Aorta (tissue), 5 donors: Measurements from ENCODE around the gene HS3ST4. TPM values are rescaled to one million over a fixed set of nuclear protein-coding genes. Genes with fewer than 3 reads are reported as not detected.

Experiments used
- ATAC-seq: fragments of 200-7000 bp; cut with Tn5 transposase; one replicate; pipeline ENCODE4 v1.9.1; 2022; ENCODE audit warnings: moderate library complexity; ENCODE audit not compliant: low FRiP score
- DNase-seq, 2 donors: peaks; one replicate each; pipeline ENCODE4 v3.0.0-alpha.2; 2020
- H3K27ac ChIP-seq, 2 donors: one replicate each; pipeline ENCODE4 v1.5.1; 2013; ENCODE audit warnings: low read length in 2 of 2, mild to moderate bottlenecking in 2 of 2, moderate library complexity in 2 of 2, control low read depth in 1 of 2, inconsistent platforms in 1 of 2, low read depth in 1 of 2
- H3K27me3 ChIP-seq, 2 donors: one replicate each; pipeline ENCODE4 v1.6.1; 2013; ENCODE audit warnings: control low read depth in 1 of 2, low read length in 1 of 2, mild to moderate bottlenecking in 1 of 2, moderate library complexity in 1 of 2; ENCODE audit not compliant: insufficient read depth in 2 of 2, control insufficient read depth in 1 of 2
- H3K36me3 ChIP-seq, 2 donors: one replicate each; pipeline ENCODE4 v1.6.1; 2013; ENCODE audit warnings: control low read depth in 1 of 2, low read length in 1 of 2, mild to moderate bottlenecking in 1 of 2; ENCODE audit not compliant: insufficient read depth in 2 of 2, control insufficient read depth in 1 of 2
- H3K4me1 ChIP-seq, 2 donors: one replicate each; pipeline ENCODE4 v1.6.1; 2013; ENCODE audit warnings: low read length in 2 of 2, control low read depth in 1 of 2, mild to moderate bottlenecking in 1 of 2, moderate library complexity in 1 of 2; ENCODE audit not compliant: insufficient read depth in 2 of 2, control insufficient read depth in 1 of 2
- H3K4me3 ChIP-seq, 2 donors: one replicate each; pipeline ENCODE4 v1.5.1; 2013; ENCODE audit warnings: low read length in 2 of 2, control low read depth in 1 of 2, mild to moderate bottlenecking in 1 of 2
- H3K9me3 ChIP-seq: one replicate; pipeline ENCODE4 v1.6.1; 2013; ENCODE audit warnings: mild to moderate bottlenecking, low read length; ENCODE audit not compliant: control insufficient read depth
- WGBS, 2 donors: extraction: QIAGEN DNeasy Blood & Tissue Kit; methylation state at CpG; one replicate each; pipeline ENCODE4 v1.1.7; 2013; 5-methylcytosine and 5-hydroxymethylcytosine counted together
- intact Hi-C, 2 donors: fragments of 100-400 bp; cut with DNase I; formaldehyde crosslinking; loops; one replicate each; pipeline versions ENCODE4 v1.14.2 to v1.15.0; 2022
- polyA plus RNA-seq, 2 donors: library from polyadenylated mRNA; stranded (reverse); fragments of 200-250 nt; gene quantifications; one replicate each; pipeline ENCODE4 v1.2.3, GENCODE V29; 2013
- total RNA-seq, 2 donors: library from RNA; stranded (reverse); fragmentation: NEBNext Ultra II Directional; extraction: Animal tissue kit (Norgen Biotek cat#: 25700); gene quantifications; one replicate each; pipeline ENCODE4 v1.2.1, GENCODE V29; 2021
- donor health status: healthy with polysubstance abuse.
- donor health status: Bipolar disorder and iron deficiency.
- donor health status: DM: no; HTN: no; CAD: no.
- donor health status: DM: no; HTN: no; CAD: no.
- donor health status: DM: yes; HTN: yes; CAD: no.

HS3ST4 gene
- total and polyA plus RNA-seq, 4 donors: not detected

DNA sequence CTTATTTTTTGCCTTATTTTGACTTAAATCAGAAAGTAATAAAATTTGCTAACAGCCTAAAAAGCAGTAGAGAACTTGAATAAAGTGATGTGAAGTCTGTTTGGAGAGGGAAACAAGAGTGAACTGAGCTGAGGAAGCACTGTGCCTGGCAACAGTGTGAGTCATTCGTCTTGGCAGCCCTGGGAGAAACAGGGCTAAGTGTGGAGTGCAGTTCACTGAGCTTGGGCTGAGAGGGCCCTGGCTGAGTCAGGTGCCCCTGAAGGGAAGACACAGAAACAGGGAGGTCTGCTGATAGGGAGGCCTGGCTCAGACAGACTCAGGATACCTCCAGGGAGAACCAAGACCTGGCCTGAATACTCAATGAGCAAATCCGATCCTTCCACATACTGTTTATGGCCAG, 132.1 kb downstream of the HS3ST4 start:
- Histone ChIP-seq H3K36me3 (no peaks in the 10 kb centered on the region), H3K4me3 (no peak overlapping the region)
- intact Hi-C loops: no loop called here

GRCh38 chr16:25827709-25828108, 135.9 kb downstream of the HS3ST4 start:
- ATAC-seq (no peak), DNase-seq (no peak)
- intact Hi-C loops: no loop called here
- Histone ChIP-seq H3K4me1 (no peaks in the 10 kb centered on the region), H3K27ac (no peak overlapping the region), H3K36me3 (no peaks in the 10 kb centered on the region), H3K4me3 (no peak overlapping the region), H3K9me3 (no peaks in the 10 kb centered on the region), H3K27me3 (no peaks in the 10 kb centered on the region)
- 63 to 65% methylated on average over 2 of the region's 2 CpGs for WGBS, 2 donors

More for the DNA sequence above, 132.1 kb downstream of the HS3ST4 start:
- H3K27ac ChIP-seq: no peak overlapping the region
- DNase-seq: no peak
- WGBS, 2 donors: 54 to 57% methylated on average over 2 of the region's 2 CpGs
- ATAC-seq: no peak
- H3K9me3 ChIP-seq: no peaks in the 10 kb centered on the region
- H3K4me1 ChIP-seq: no peaks in the 10 kb centered on the region
- no peaks in the 10 kb centered on the region for H3K27me3 ChIP-seq

DNA sequence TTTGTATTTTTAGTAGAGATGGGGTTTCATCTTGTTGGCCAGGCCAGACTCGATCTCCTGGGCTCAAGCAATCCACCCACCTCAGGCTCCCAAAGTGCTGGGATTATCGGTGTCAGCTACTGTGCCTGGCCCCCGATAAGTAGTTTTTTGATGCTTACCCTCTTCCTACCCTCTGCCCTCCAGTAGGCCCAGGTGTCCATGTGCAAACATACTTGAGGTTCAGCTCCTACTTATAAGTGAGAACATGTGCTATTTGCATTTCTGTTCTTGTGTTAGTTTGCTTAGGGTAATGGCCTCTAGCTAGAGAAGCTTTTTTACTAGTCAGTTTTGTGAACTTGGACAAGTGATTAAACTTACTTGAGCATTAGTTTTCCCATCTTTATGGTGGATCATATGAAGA, 136.8 kb downstream of the HS3ST4 start:
- H3K4me3 ChIP-seq: no peak overlapping the region
- no peak for DNase-seq

GRCh38 chr16:25832291-25832690, 140.5 kb downstream of the HS3ST4 start:
- H3K9me3 ChIP-seq: no peaks in the 10 kb centered on the region
- no peak overlapping the region for H3K27ac ChIP-seq
- DNase-seq: no peak
- H3K36me3 ChIP-seq: no peaks in the 10 kb centered on the region
- H3K27me3 ChIP-seq: no peaks in the 10 kb centered on the region
- intact Hi-C loops: no loop called here
- no peak overlapping the region for H3K4me3 ChIP-seq
- no peaks in the 10 kb centered on the region for H3K4me1 ChIP-seq
- 79 to 80% methylated on average over 4 of the region's 4 CpGs for WGBS, 2 donors
- no peak for ATAC-seq

More for the DNA sequence above, 136.8 kb downstream of the HS3ST4 start:
- H3K4me1 ChIP-seq: no peaks in the 10 kb centered on the region
- no peaks in the 10 kb centered on the region for H3K36me3 ChIP-seq
- ATAC-seq: no peak
- WGBS, 2 donors: 88 to 89% methylated on average over 3 of the region's 3 CpGs
- intact Hi-C loops: no loop called here
- H3K27ac ChIP-seq: no peak overlapping the region
- no peaks in the 10 kb centered on the region for H3K9me3 ChIP-seq
- H3K27me3 ChIP-seq: no peaks in the 10 kb centered on the region

- intact Hi-C loops: no loop called here
- Histone ChIP-seq H3K27me3 (no peaks in the 10 kb centered on the region), H3K4me1 (no peaks in the 10 kb centered on the region), H3K27ac (no peak overlapping the region), H3K9me3 (no peaks in the 10 kb centered on the region), H3K4me3 (no peak overlapping the region), H3K36me3 (no peaks in the 10 kb centered on the region)
- 66 to 68% methylated on average over 1 of the region's 1 CpG for WGBS, 2 donors
- DNase-seq (no peak), ATAC-seq (no peak)
Measured at GRCh38 chr16:25834101-25834500, 142.3 kb downstream of the HS3ST4 start.

DNA sequence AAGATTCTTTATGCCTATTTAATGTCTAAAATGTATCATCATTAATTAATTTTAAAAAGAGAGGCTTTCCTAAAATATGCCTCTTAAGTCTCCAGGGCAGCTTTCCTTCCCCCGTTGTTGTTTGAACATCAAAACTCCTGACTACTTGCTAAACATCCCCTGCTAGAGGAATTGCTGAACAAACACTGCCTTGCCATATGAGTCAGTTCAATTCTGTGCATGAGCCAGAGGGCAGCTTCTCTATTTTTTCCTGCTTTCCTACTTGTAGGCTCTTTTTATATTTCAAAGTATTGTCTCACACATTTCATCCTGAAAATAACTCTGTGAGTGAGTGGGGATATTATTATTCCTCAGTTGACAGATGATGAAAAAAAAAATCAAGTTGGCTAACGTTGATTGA, 143.4 kb downstream of the HS3ST4 start:
- H3K4me3 ChIP-seq: no peak overlapping the region
- no peak overlapping the region for H3K27ac ChIP-seq
- no peak for ATAC-seq
- H3K27me3 ChIP-seq: no peaks in the 10 kb centered on the region
- intact Hi-C loops: no loop called here
- no peaks in the 10 kb centered on the region for H3K4me1 ChIP-seq
- WGBS, 2 donors: 10 to 11% methylated on average over 2 of the region's 2 CpGs
- no peaks in the 10 kb centered on the region for H3K36me3 ChIP-seq
- no peaks in the 10 kb centered on the region for H3K9me3 ChIP-seq
- no peak for DNase-seq

GRCh38 chr16:25838724-25839186, 147.0 kb downstream of the HS3ST4 start:
- no peaks in the 10 kb centered on the region for H3K36me3 ChIP-seq
- no peak overlapping the region for H3K4me3 ChIP-seq
- DNase-seq (no peak), ATAC-seq (no peak)
- WGBS, 2 donors: 5% methylated on average over 6 of the region's 6 CpGs
- intact Hi-C loops: no loop called here
- no peak overlapping the region for H3K27ac ChIP-seq
- H3K9me3 ChIP-seq: no peaks in the 10 kb centered on the region
- no peaks in the 10 kb centered on the region for H3K4me1 ChIP-seq
- H3K27me3 ChIP-seq: no peaks in the 10 kb centered on the region

DNA sequence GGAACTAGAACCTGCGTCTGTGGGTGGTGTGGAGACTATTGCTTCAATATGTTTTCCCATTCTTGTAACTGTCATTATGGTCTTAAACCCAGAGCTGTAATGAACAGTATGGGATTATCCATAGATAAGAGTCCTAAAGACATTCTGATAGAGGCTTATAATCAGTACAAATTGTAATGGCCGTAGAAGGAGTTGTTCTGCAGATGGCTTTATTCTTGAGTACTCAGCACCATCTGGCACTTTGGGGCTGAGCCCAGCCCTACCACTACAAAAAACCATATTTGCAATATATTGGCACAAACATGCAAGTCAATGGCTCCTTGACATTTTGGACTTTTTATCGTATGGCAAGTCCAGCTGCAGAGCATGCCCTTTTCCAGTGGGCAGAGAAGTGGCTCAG, 150.0 kb downstream of the HS3ST4 start:
- 65 to 76% methylated on average over 3 of the region's 3 CpGs for WGBS, 2 donors
- Histone ChIP-seq H3K9me3 (no peaks in the 10 kb centered on the region), H3K4me1 (no peaks in the 10 kb centered on the region), H3K27ac (no peak overlapping the region), H3K36me3 (no peaks in the 10 kb centered on the region), H3K4me3 (no peak overlapping the region), H3K27me3 (no peaks in the 10 kb centered on the region)
- intact Hi-C loops: no loop called here
- DNase-seq: no peak
- ATAC-seq: no peak

DNA sequence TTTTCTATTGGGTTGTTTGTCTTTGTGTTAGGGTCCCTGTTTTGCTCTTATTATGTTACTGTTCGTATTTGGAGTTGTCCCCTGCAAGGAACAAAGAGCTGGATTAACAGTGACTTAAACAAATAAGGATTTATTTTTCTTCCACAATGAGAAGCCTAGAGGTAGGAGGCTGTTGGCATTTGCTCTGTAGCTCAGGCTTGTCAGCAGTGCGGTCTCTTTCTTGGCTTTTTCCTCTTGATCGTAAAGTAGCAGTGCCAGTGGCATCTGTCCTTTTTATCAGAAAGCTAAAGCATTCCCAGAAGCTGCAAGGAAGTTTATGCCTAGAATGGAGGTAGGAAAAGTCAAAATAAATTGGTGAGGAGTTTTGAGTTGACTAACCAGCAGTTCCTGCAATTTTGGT, 154.1 kb downstream of the HS3ST4 start:
- intact Hi-C loops: no loop called here
- no peaks in the 10 kb centered on the region for H3K4me1 ChIP-seq
- no peak overlapping the region for H3K4me3 ChIP-seq
- H3K9me3 ChIP-seq: no peaks in the 10 kb centered on the region
- no peak overlapping the region for H3K27ac ChIP-seq
- no peak for ATAC-seq
- 32 to 45% methylated on average over 3 of the region's 3 CpGs for WGBS, 2 donors
- no peak for DNase-seq
- no peaks in the 10 kb centered on the region for H3K36me3 ChIP-seq
- H3K27me3 ChIP-seq: no peaks in the 10 kb centered on the region
